Stomach (tissue), 4 donors: Measurements from ENCODE around the gene AMELX.

ENCODE experiments used
- EP300 ChIP-seq: sonication (generic); formaldehyde crosslinking; IDR thresholded peaks from one replicate; pipeline ENCODE4 v1.6.1; 2017; ENCODE audit warnings: antibody characterized with exemption
- POLR2A ChIP-seq, 4 donors: fragments of 450-650 bp; IDR thresholded peaks; one replicate each; pipeline ENCODE4 v1.6.1; 2016; ENCODE audit warnings: antibody characterized with exemption in 4 of 4, control low read depth in 2 of 4, mild to moderate bottlenecking in 1 of 4, moderate library complexity in 1 of 4
- POLR2AphosphoS5 ChIP-seq, 3 donors: sonication (generic); formaldehyde crosslinking; IDR thresholded peaks; one replicate each; pipeline ENCODE4 v1.6.1; 2016; ENCODE audit warnings: antibody characterized with exemption in 3 of 3
- TF ChIP-seq, protein P1 (sequence below), 7 experiments: fragments of 450-650 bp in 4 of 7; fragments of 200-600 bp in 3 of 7; sonication (generic) in 3 of 7; IDR thresholded peaks; one replicate each; pipeline ENCODE4 v1.5.1; 2016 to 2019; ENCODE audit warnings: antibody characterized with exemption in 7 of 7, control low read depth in 2 of 7, mild to moderate bottlenecking in 1 of 7

DNA sequence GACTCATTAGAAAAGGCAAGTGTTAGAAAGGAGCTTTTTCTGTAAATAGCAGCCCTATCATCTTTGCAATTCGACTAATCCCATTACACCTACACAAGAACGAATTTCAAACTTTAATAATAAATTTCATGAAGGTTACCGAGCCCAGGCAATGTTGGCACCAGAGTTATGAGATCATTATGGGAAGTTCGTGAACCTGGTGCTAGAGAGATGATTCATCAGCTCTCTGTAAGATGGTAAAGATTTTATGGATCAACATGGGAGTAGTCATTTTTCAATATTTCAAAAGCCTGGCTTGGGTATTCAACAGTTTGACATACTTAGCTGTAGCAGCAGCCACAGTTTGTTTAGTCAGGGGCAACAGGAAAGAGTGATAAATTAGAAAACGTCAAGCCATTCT is 35.8 kb downstream of the AMELX start:
- TF ChIP-seq POLR2A (IDR thresholded peaks at IDR 0.05) = no peak
- TF ChIP-seq, protein P1, sequence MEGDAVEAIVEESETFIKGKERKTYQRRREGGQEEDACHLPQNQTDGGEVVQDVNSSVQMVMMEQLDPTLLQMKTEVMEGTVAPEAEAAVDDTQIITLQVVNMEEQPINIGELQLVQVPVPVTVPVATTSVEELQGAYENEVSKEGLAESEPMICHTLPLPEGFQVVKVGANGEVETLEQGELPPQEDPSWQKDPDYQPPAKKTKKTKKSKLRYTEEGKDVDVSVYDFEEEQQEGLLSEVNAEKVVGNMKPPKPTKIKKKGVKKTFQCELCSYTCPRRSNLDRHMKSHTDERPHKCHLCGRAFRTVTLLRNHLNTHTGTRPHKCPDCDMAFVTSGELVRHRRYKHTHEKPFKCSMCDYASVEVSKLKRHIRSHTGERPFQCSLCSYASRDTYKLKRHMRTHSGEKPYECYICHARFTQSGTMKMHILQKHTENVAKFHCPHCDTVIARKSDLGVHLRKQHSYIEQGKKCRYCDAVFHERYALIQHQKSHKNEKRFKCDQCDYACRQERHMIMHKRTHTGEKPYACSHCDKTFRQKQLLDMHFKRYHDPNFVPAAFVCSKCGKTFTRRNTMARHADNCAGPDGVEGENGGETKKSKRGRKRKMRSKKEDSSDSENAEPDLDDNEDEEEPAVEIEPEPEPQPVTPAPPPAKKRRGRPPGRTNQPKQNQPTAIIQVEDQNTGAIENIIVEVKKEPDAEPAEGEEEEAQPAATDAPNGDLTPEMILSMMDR (IDR thresholded peaks at IDR 0.05) = no peak
- TF ChIP-seq POLR2AphosphoS5 (IDR thresholded peaks at IDR 0.05) = no peak
- no peak for TF ChIP-seq EP300
